ENCODE measurements around the gene PDAP1.

PDAP1 gene

DNA sequence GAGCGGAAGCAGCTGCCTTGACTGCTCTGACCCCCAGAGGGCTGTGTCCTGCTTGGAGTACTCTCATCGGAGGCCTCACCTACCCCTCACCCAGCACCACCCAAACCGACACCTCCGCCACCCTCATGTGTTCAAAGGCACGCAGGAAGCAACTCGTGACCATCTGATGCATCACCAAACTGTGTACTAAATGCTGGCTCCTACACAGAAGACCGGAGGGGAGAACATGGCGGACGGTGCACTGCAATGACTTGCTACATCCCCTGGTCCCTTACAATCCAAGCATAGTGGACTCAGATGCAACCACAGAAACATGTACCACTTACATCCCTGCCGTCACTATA lies 3.4 kb downstream of the PDAP1 start:
- no peak for DNase-seq (ENCODE audit: low read depth)

DNA sequence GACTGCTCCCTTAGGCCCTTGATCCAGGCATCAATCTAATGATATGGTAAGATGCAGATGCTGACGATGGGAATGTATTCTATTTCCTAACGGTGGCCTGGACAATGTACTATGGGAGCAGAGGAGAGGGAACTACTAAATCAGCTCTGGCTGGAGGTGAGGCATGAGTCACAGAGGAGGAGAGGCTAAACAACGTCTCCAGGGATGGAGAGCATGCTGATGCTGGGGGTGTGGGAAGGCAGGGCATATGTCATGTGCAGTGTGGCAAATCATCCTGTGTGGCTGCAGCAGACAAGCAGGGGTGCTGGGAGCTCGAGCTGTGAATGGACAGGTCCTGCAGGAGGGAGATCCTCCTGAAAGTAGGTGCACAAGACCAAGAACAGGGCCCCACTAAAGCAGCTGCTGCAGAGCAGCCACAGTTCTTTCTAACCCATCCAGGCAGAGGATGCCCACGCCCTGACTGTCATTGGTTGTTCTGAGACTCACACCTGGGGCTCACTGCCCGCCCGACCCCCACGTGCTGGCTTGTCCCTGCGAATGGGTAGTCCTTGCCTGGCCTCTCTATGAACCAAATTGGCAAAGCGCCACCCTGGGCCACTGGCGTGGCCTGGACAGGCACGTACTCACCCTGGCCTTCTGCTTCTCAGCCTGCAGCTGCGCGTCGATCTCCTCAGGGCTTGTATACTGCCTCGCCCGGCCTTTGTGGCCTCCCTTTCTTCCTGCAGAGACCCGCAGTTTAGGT lies 4.0 kb downstream of the PDAP1 start:
- TF ChIP-seq, protein P1, sequence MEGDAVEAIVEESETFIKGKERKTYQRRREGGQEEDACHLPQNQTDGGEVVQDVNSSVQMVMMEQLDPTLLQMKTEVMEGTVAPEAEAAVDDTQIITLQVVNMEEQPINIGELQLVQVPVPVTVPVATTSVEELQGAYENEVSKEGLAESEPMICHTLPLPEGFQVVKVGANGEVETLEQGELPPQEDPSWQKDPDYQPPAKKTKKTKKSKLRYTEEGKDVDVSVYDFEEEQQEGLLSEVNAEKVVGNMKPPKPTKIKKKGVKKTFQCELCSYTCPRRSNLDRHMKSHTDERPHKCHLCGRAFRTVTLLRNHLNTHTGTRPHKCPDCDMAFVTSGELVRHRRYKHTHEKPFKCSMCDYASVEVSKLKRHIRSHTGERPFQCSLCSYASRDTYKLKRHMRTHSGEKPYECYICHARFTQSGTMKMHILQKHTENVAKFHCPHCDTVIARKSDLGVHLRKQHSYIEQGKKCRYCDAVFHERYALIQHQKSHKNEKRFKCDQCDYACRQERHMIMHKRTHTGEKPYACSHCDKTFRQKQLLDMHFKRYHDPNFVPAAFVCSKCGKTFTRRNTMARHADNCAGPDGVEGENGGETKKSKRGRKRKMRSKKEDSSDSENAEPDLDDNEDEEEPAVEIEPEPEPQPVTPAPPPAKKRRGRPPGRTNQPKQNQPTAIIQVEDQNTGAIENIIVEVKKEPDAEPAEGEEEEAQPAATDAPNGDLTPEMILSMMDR (IDR thresholded peaks at IDR 0.05; ENCODE audit: low read depth, low read length, missing control alignments) = no peak
- no peak overlapping the region for H3K4me3 ChIP-seq (ENCODE audit: low read depth, low read length)
- DNase-seq (ENCODE audit: low read depth) = no peak

More for the DNA sequence above, 3.4 kb downstream of the PDAP1 start:
- H3K4me3 ChIP-seq (ENCODE audit: low read depth, low read length) = no peak overlapping the region
- TF ChIP-seq, protein P1 (IDR thresholded peaks at IDR 0.05; ENCODE audit: low read depth, low read length, missing control alignments) = no peak

DNA sequence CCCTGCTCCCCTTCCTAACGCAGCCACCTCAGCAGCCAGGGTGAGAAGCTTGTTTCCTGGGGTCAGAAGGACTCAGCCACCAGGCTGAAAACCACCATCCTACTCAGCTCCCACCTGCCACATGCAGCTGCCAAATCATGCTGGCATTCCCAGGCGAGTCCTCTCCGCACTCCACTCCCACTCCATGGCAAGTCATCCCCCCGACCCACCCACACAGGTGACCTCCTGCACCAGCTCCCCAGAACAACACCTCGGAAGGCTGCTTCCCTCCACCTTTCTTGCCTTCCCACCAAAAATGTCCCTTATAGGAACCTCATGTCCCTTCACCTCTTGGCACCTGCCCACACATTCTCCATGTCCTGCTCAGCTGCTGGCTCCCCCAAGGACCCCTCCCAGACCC lies 4.6 kb downstream of the PDAP1 start:
- H3K4me3 ChIP-seq (ENCODE audit: low read depth, low read length) = no peak overlapping the region
- TF ChIP-seq, protein P1 (IDR thresholded peaks at IDR 0.05; ENCODE audit: low read depth, low read length, missing control alignments) = no peak
- DNase-seq (ENCODE audit: low read depth) = no peak

DNA sequence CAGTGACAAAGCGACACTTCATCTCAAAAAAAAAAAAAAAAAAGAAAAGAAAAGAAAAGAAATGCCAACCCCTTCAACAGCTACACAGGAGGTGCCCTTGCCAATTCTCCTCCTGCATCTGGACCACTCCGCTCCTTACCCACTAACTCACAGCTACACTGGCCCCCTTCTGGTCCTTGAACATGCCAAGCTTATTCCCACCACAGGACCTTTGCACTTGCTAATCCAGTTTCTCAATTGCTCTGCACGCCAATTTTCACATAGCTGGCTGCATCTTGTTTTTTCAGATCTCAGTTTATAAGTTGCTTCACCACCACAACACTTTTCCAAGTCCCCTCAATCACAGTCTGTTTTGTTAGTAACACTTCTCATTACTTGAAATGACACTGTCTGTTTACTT lies 5.5 kb downstream of the PDAP1 start:
- no peak overlapping the region for H3K4me3 ChIP-seq (ENCODE audit: low read depth, low read length)
- no peak for DNase-seq (ENCODE audit: low read depth)
- TF ChIP-seq, protein P1 (IDR thresholded peaks at IDR 0.05; ENCODE audit: low read depth, low read length, missing control alignments) = no peak

DNA sequence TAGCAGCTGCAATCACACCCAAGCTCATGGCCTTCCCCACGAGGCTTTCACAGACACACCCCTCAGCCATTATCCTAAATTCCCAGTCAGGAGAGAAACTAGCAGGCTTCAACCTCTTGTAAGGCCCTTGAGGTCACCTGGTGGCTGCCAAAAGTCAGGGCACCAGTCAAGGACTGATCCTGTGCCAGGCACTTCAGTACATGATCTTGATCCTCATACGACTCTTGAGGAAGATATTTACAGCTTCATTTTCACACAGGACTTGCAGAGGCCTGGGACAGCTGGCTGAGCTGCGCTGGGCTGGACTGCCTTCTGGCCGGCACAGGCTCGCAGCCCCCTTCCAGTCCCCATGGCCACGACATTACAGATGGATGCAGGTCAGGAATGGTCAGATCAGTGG lies 8.8 kb downstream of the PDAP1 start:
- TF ChIP-seq, protein P1 (IDR thresholded peaks at IDR 0.05; ENCODE audit: low read depth, low read length, missing control alignments) = no peak
- DNase-seq (ENCODE audit: low read depth) = no peak
- H3K4me3 ChIP-seq (ENCODE audit: low read depth, low read length) = no peak overlapping the region

DNA sequence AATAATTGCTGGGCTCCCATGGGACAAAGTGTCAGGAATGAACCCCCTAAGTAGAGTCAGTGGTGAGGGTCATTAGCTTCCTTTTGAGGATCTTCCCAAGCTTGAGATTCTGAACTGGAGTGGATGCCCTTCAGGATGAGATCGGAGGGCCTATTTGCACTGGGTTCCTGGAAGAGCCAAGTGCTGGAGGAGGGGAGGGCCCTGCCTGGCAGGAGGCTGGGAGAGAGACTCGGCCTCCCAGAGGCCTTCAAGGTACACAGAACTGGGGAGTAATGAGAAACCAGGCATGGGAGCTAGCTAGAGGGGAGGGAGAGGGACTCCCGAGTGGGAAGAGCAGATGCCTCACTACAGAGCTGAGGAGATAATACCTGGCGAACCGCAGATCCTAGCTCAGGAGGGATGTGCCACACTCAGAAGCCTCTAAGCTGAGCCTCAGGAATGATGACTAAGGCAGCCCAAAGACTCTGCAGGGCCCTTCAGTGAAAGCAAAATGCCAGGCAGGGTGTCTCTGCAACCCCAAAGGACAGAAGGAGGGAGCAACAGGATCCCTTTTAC lies 9.4 kb downstream of the PDAP1 start:
- H3K4me3 ChIP-seq (ENCODE audit: low read depth, low read length) = no peak overlapping the region

More for the DNA sequence above, 9.4 kb downstream of the PDAP1 start:
- no peak for DNase-seq (ENCODE audit: low read depth)
- TF ChIP-seq, protein P1 (IDR thresholded peaks at IDR 0.05; ENCODE audit: low read depth, low read length, missing control alignments) = no peak

All from GM12864 (cell line).